ENCODE data around the gene ZNF438. TPM values are rescaled to one million over a fixed set of nuclear protein-coding genes. Genes with fewer than 3 reads are reported as not detected.

ZNF438 gene
- total and polyA plus RNA-seq, 8 donors, result 9.6 to 20.1 (median 10.7) TPM

DNA sequence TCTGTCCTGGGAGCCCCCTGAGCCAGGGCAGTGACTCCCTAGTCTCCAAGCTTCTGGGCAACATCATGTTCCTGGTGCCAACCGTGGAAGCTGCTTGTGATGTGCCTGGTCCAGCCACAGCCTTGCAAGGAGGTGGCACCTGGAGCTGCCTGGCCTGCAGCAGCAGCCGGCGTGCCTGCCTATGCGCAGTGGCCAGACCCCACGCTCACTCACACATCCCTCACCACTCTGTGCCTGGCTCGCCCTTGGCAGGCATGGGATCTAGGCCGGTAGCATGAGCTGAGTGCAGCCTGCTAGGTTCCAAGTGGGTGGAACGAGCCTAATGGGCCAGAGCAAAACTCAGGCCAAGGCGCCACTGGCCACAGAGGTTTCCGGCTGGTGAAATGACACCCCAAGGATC lies 184.0 kb downstream of the ZNF438 start:
- Histone ChIP-seq H3K27me3 (no peaks in the 10 kb centered on the region), H3K4me1 (no peaks in the 10 kb centered on the region), H3K36me3 (peaks cover 0 to 55% of the 10 kb centered on the region in 2 donors), H3K9me3 (no peaks in the 10 kb centered on the region), H3K4me3 (no peak overlapping the region), H3K27ac (no peak overlapping the region)
- intact Hi-C loops (cut with DNase I), result no loop called here
- ATAC-seq (no peak), DNase-seq (no peak)
- TF ChIP-seq, protein P1, sequence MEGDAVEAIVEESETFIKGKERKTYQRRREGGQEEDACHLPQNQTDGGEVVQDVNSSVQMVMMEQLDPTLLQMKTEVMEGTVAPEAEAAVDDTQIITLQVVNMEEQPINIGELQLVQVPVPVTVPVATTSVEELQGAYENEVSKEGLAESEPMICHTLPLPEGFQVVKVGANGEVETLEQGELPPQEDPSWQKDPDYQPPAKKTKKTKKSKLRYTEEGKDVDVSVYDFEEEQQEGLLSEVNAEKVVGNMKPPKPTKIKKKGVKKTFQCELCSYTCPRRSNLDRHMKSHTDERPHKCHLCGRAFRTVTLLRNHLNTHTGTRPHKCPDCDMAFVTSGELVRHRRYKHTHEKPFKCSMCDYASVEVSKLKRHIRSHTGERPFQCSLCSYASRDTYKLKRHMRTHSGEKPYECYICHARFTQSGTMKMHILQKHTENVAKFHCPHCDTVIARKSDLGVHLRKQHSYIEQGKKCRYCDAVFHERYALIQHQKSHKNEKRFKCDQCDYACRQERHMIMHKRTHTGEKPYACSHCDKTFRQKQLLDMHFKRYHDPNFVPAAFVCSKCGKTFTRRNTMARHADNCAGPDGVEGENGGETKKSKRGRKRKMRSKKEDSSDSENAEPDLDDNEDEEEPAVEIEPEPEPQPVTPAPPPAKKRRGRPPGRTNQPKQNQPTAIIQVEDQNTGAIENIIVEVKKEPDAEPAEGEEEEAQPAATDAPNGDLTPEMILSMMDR (IDR thresholded peaks at IDR 0.05), result no peak

DNA sequence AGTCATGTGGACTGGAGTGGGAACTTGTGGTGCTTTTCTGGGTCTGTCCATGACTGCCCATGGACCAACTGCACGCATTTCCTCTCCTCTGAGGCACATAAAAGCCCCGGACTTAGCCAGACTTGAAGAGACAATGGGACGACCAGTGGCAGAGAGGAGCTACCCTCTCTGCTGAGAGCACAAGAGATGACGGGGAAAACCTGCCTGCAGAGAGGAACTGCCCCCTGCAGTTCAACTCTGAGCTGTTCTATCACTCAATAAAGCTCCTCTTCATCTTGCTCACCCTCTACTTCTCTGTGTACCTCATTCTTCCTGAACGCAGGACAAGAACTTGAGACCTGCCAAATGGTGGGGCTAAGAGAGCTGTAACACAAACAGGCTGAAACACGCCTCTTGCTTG lies 184.5 kb downstream of the ZNF438 start:
- TF ChIP-seq, protein P1 (IDR thresholded peaks at IDR 0.05), result no peak
- Histone ChIP-seq H3K27me3 (no peaks in the 10 kb centered on the region), H3K9me3 (no peaks in the 10 kb centered on the region), H3K4me3 (no peak overlapping the region), H3K4me1 (no peaks in the 10 kb centered on the region), H3K27ac (no peak overlapping the region), H3K36me3 (peaks cover 0 to 55% of the 10 kb centered on the region in 2 donors)
- DNase-seq (no peak), ATAC-seq (no peak)
- intact Hi-C loops (cut with DNase I), result no loop called here

DNA sequence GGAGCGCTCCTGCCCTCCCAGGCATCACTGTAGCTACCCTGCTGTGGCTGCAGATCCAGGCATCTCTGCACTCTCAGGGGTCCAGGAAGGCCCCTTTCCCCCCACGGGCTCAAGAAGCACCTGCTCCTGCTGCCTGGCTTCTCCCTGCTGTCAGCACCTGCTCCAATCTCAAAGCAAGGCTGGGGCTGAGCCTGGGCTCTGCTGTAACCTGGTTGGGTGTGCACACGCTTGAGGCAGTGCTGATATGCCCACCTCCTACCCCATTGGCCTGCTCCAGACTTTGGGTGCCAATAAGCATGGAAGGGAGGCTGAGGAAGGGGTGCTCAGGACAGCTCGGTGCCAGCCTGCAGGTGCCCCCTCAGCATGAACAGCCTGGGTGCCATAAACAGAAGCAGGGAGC lies 185.0 kb downstream of the ZNF438 start:
- Histone ChIP-seq H3K36me3 (peaks cover 0 to 55% of the 10 kb centered on the region in 2 donors), H3K27me3 (no peaks in the 10 kb centered on the region), H3K9me3 (no peaks in the 10 kb centered on the region), H3K4me1 (no peaks in the 10 kb centered on the region), H3K4me3 (no peak overlapping the region), H3K27ac (no peak overlapping the region)
- ATAC-seq (no peak), DNase-seq (no peak)
- TF ChIP-seq, protein P1 (IDR thresholded peaks at IDR 0.05), result no peak
- intact Hi-C loops (cut with DNase I), result no loop called here

DNA sequence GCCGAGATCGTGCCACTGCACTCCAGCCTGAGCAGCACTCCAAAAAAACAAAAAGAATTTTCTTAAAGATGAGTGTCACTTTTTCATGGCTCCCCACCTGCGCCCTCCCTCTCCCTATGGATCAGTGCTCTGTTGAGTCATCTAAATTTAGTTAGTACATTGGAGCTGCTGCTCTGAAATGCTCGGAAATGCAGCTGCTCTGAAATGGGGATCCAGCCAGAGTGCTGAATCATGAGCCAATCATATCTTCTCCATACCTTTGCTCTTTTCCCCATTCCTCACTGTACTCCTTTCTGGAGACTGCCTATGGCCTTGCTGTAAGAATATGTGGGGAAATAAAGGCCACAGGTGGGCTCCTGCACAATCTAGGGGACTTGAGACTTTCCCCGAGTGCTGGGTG lies 188.8 kb downstream of the ZNF438 start:
- intact Hi-C loops (cut with DNase I), result no loop called here
- Histone ChIP-seq H3K4me1 (no peaks in the 10 kb centered on the region), H3K9me3 (no peaks in the 10 kb centered on the region), H3K4me3 (no peak overlapping the region), H3K36me3 (peaks cover 0 to 28% of the 10 kb centered on the region in 2 donors), H3K27me3 (no peaks in the 10 kb centered on the region), H3K27ac (no peak overlapping the region)
- no peak for ATAC-seq
- TF ChIP-seq, protein P1 (IDR thresholded peaks at IDR 0.05), result no peak
- no peak for DNase-seq

DNA sequence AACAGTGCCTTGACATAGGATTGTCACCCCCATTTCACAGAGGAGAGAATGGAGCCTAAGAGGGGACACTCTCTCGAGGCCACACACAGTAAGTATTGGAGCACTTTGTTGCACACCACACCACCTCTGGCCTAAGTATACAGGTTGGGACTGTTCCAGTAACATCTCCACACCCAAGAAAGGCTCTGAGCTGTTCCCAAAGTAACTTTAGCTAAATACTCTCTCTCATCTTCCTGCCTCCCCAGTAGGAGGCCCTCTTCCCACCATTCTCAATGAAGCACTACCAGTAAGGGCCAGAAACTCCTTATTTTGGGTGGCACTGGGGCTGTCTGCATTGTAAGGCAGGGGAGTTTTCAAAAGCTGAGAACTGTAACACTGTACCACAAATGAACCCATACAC lies 189.5 kb downstream of the ZNF438 start:
- intact Hi-C loops (cut with DNase I), result no loop called here
- no peaks in the 10 kb centered on the region for H3K27me3 ChIP-seq
- TF ChIP-seq, protein P1 (IDR thresholded peaks at IDR 0.05), result no peak
- H3K27ac ChIP-seq, result no peak overlapping the region
- H3K36me3 ChIP-seq, result peaks cover 0 to 22% of the 10 kb centered on the region in 2 donors
- no peak for DNase-seq
- H3K9me3 ChIP-seq, result no peaks in the 10 kb centered on the region
- H3K4me1 ChIP-seq, result no peaks in the 10 kb centered on the region
- H3K4me3 ChIP-seq, result no peak overlapping the region
- no peak for ATAC-seq

All from left lung (tissue), 10 donors.